GM19467 (cell line): ENCODE results near the gene NRXN3.

Experiments used
- ATAC-seq: cut with Tn5 transposase; IDR thresholded peaks from one replicate; pipeline ENCODE4 v1.9.1; 2021; ENCODE audit warnings: mild to moderate bottlenecking, moderate library complexity; ENCODE audit not compliant: unreplicated experiment

NRXN3 gene

GRCh38 chr14:78173346-78174035 lies 3.3 kb downstream of the NRXN3 start:
- no peak for ATAC-seq

DNA sequence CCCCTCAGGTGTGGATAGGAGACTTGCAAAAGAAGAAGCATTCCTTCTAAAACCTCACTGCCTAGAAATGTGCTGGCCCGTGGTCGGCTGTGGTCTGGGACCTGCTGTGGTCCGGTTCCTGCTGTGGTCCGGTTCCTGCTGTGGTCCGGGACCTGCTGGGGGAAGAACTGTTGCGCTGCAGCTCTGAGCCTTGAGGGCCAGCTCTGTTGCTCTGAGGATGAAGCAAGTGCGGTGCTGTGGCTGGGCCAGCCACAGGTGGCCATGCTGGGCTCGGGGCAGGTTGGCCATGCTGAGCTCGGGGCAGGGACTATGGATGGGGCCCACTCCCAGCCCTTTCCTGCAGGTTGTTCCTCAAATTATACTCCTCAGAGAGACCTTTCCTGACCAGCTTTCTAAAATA lies 5.2 kb downstream of the NRXN3 start:
- no peak for ATAC-seq

GRCh38 chr14:78178071-78178470 lies 7.9 kb downstream of the NRXN3 start:
- no peak for ATAC-seq

GRCh38 chr14:78178971-78179370 lies 8.8 kb downstream of the NRXN3 start:
- no peak for ATAC-seq

GRCh38 chr14:78181270-78181669 lies 11.1 kb downstream of the NRXN3 start:
- no peak for ATAC-seq

DNA sequence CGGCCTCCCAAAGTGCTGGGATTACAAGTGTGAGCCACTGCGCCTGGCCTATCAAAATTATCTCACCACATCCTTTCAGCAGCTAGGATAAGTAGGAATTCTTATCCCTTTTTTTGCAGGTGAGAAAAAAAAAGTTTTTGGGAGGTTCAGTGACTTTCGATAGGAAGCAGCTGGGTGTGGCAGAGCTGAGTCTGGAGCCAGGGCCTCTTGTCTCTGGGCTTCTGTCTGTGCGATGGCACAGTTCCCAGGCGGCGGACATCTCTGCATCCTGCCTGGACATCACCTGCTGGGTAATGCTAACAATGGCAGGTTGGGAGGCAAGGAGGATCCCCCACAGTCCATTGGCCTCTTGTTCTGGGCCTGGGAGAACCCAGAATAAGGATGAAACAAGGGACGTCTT lies 12.5 kb downstream of the NRXN3 start:
- no peak for ATAC-seq

- no peak for ATAC-seq
Observed at GRCh38 chr14:78184157-78184556, 14.0 kb downstream of the NRXN3 start.

- no peak for ATAC-seq
Observed at GRCh38 chr14:78186277-78186676, 16.1 kb downstream of the NRXN3 start.

DNA sequence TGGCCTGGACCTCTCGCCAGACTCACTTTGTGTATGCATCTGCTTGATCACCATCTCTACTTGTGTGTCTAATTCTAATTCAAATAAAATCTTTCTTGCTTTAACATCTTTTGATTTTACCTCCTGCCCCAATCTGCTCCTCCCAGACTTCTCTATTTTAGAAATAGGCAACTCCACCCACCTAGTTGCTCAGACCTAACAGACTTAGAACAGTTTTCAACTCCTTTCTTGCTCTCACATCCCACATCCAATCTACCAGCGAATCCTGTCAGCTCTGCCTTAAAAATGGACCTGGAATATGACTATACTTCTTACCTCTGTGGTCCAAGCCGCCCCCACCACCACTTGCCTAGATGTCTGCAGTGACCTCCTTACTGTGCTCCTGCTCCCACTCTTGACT lies 18.7 kb downstream of the NRXN3 start:
- ATAC-seq, result no peak

- no peak for ATAC-seq
Observed at GRCh38 chr14:78195431-78195830, 25.3 kb downstream of the NRXN3 start.

DNA sequence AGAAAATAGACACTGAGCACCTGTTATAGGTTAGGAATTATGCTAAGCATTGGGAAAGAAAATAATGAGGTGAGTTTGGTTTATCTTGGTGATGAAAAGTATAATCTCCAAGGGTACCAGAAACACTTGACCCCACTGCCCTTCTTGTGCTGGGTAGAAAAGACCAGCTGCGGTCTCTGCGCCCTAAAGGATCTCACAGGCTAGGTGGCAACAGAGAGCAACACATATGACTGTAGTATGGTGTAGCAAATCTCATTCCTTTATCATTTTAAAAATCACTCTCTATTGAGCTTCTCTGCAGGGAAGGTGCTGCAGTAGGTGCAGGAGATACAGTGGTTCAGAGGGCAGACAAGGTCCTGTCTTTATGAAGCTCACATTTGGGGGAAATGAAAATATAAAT lies 26.1 kb downstream of the NRXN3 start:
- no peak for ATAC-seq

GRCh38 chr14:78197051-78197450 lies 26.9 kb downstream of the NRXN3 start:
- no peak for ATAC-seq

- ATAC-seq, result no peak
Observed at GRCh38 chr14:78202163-78202562, 32.0 kb downstream of the NRXN3 start.

DNA sequence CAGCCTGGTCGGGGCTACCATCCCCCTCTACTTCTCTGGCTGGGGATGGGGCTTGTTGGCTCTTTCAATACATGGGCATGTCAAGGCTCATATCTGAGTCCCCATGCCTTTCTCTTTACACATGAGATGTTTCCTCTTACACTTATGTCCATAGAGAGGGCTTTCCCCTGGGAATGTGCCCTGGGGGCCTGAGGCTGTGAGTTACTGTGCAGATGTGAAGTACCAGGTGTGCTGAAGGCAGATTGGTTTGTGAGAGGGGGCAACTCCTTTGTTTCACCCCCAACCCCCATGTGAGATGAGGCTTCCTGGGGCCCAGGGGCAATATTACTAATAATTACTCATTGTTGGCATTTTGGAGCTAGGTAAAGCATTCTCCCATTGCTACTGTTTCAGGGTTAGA lies 32.8 kb downstream of the NRXN3 start:
- no peak for ATAC-seq

DNA sequence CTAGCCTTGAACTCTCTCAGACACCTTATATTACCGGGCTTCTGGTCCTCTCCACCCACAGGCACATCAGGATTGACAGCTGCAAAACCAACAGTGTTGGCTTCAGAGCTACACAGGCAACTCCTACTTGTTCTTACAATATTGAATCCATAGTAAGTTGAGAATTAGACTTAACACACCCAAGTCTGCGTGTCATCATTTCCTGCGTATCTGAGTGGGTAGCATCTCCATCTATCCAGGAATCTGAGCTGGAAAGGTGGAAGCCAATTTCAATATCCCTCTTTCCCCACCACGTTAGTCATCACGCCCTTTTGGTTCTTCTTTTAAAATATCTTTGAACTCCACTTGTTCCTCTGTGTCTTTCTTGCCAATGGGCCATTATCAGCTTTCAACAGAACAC lies 37.2 kb downstream of the NRXN3 start:
- no peak for ATAC-seq

DNA sequence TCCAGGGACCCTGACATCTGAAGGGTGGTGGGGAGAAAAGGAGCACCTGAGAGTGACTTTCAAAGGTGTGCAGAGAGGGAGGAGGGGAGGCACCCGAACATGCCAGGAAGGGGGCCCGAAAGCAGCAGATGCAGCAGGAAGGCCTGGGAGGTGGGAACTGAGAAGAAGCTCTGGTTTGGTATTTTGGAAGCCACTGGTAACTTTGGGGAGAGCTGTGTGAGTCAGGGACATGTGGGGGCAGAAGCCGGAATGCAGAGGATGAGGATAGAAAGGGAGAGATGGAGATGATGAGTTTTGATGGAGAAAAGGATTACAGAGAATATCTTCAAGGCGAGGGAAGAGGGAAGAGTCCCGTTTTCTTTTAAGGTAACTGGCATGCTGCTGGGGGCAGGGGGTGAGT lies 50.1 kb downstream of the NRXN3 start:
- ATAC-seq, result no peak

GRCh38 chr14:78222746-78223145 lies 52.6 kb downstream of the NRXN3 start:
- no peak for ATAC-seq

DNA sequence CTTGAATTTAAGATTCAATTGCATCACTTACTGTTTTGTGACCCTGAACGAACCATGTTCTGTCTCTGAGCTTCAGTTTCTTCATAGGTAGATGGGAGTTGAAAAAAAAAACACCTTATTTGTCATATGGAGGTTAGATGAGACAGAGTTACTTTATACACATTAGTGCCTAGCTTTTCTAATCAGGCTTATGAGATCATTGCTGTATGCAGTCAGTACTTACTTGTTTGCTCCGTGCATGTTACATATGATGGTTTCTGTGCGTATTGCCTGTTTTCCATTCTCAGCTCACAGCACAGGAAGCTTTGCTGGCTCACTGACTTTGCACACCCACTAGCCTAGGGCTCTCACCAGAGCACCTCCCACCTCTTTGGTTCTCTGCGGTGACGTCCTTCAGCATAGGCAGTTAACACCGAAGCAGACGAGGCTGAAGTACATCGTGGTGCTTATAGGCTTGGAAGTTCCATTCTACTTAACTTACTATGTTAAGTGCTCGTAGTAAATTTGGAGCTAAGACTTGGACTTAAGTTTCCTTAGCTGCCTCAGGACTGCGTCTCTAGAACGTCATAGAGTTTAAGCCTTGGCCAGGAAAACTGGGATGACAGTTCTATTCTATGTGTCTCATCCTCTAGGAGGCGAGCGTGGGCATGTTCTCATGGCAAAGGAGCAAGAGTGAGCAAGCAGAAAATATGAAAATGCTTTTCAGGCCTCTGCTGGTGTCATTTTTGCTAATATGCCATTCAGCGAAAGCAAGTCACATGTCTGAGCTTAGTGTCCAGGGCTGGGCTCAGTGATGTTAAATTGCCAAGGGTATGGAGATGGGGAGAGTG lies 57.3 kb downstream of the NRXN3 start:
- ATAC-seq, result no peak

DNA sequence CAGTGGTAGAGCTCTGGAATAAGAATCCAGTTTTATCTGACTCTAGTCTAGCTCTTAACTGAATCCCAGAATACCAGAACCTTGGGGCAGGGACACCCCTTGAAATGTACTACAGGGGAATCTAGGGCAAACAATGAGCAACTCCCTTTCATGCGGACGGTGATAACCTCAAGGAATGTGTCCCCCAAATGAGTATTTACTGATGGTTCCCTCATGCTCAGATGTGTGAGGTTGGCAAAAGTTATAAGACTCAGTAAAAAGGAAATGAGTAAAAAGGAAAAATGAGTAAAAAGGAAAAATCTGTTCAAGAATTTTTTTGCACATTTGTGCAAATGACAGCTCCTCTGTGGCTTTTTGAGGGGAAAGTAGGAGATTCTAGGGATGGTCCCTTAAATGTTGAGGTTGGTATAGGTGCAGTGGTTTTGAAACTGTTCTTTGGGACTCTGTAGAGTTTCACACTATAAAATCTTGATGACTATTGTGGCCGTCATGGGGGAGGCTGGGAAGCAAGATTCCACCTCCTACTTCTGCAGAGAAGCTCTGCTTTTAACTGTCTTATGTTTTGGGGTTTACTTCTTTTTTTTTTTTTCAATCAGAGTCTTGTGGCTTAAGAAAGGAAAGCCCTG lies 58.6 kb downstream of the NRXN3 start:
- ATAC-seq, result no peak

DNA sequence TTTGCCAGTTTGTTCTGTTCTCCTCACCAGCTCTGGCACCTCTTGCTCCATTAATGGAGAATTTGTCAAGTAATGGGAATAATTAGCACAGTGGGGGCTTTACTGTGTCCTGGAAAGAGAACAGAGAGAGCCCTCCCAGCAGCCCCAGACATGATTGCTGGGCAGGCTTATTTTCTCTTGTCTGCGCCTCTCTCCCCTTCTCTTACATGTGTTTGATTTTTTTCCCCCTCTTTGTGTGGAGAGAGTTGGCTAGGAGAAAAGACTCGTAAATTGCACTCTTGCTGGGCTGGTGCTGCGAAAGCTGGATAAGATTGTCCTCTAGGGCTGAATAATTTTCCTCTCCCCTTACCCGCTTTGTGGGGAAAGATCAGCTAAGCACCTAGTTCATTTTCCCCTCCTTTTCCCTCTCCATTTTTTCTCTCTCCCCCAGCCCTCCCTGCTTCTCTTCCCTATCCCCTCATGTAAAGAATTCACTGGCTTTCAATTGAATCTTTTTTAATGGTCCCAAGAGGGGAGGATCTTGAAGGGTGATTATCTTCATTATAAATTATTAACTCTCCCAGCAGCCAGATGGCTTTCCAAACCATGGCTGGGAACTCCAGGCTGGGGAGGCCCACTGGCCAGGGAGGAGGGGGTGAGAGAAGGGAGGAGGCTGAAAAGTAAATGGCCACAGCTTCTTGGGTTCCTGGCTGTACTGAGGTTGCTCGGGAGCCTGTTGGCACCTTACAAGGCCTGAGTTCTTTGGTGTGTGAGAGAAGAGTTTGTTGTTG lies 62.2 kb downstream of the NRXN3 start:
- ATAC-seq, result no peak

DNA sequence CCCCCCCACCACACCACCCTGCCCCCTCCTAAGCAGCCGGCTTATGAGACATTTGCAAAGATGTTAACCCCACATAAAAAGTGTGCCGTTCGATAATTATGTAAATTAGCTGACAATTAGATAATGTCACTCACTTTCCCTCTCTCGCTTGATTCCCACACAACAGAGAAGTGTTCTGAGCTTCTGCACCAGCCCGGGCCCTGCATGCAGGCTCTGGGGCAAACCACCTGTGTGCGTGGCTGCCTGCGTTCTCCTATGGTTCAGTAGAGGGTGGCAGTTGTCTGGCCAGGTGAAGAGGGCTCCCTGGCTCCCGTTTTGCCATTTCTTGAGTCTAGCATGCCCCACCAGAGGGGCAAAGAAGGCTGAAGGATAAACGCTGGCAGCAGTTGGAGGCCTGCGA lies 68.0 kb downstream of the NRXN3 start:
- no peak for ATAC-seq
